Colonic mucosa (tissue), 4 donors: ENCODE results near the gene SELP. TPM values are rescaled to one million over a fixed set of nuclear protein-coding genes. Genes with fewer than 3 reads are reported as not detected.
"Not testable (repeated sequence)": the region's sequence is repeated elsewhere in the genome, so short reads cannot be mapped to it uniquely, and the experiment has no call there.

Experiments
- DNase-seq: peaks from one replicate; pipeline ENCODE4 v3.0.0-alpha.2; 2020
- H3K27ac ChIP-seq: fragments of 200-600 bp; one replicate; pipeline ENCODE4 v1.8.0; 2021
- H3K27me3 ChIP-seq: fragments of 200-600 bp; one replicate; pipeline ENCODE4 v1.8.0; 2021
- H3K36me3 ChIP-seq: fragments of 200-600 bp; one replicate; pipeline ENCODE4 v1.8.0; 2021
- H3K4me1 ChIP-seq: fragments of 200-600 bp; one replicate; pipeline ENCODE4 v1.8.0; 2021; ENCODE audit warnings: mild to moderate bottlenecking
- H3K4me3 ChIP-seq: fragments of 200-600 bp; one replicate; pipeline ENCODE4 v1.8.0; 2021
- H3K9ac ChIP-seq, 2 donors: one replicate each; pipeline ENCODE4 v1.7.0; 2013; ENCODE audit warnings: control low read depth in 2 of 2, low read depth in 2 of 2, low read length in 2 of 2
- H3K9me3 ChIP-seq: fragments of 200-600 bp; one replicate; pipeline ENCODE4 v1.8.0; 2021
- CTCF ChIP-seq: fragments of 200-600 bp; IDR thresholded peaks from one replicate; pipeline ENCODE4 v1.8.0; 2022; ENCODE audit warnings: antibody characterized with exemption, mild to moderate bottlenecking
- intact Hi-C: fragments of 100-400 bp; cut with DNase I; formaldehyde crosslinking; loops from one replicate; pipeline ENCODE4 v1.14.1; 2022
- total RNA-seq, 2 donors: library from RNA; stranded (reverse); fragmentation: NEBNext Ultra II Directional in 1 of 2; extraction: Animal tissue kit (Norgen Biotek cat#: 25700) in 1 of 2; gene quantifications; one replicate each; pipeline ENCODE4 v1.2.1, GENCODE V29; 2021
- donor health status: healthy.
- donor health status: DM: no; HTN: no; CAD: no.
- donor health status: DM: no; HTN: no; CAD: no.

The SELP gene
- total RNA-seq, result 1 to 10 TPM; 2.6 to 3.3 TPM

- no peaks in the 10 kb centered on the region for H3K27me3 ChIP-seq
- H3K36me3 ChIP-seq, result no peaks in the 10 kb centered on the region
- DNase-seq, result no peak
- no peak within 1 kb of the TSS for H3K27ac ChIP-seq
- no peak within 1 kb of the TSS for H3K9ac ChIP-seq
- no peaks in the 10 kb centered on the region for H3K9me3 ChIP-seq
- H3K4me1 ChIP-seq, result no peaks in the 10 kb centered on the region
- no peak for TF ChIP-seq CTCF
- H3K4me3 ChIP-seq, result no peak within 1 kb of the TSS
- intact Hi-C loops, result no loop called here
Measured at GRCh38 chr1:169630006-169630405, at the start of gene SELP. Gene SELP (minus strand): TSS chr1:169630124. CDS start chr1:169630074, 50 bp downstream.

GRCh38 chr1:169679692-169680091 lies 49.8 kb upstream of the SELP start:
- H3K27ac ChIP-seq, result no peak overlapping the region
- H3K4me3 ChIP-seq, result no peak overlapping the region
- H3K9ac ChIP-seq, result no peak overlapping the region
- intact Hi-C loops, result no loop called here
- no peak for DNase-seq
- no peaks in the 10 kb centered on the region for H3K9me3 ChIP-seq
- no peaks in the 10 kb centered on the region for H3K27me3 ChIP-seq
- no peaks in the 10 kb centered on the region for H3K36me3 ChIP-seq
- no peak for TF ChIP-seq CTCF
- no peaks in the 10 kb centered on the region for H3K4me1 ChIP-seq

GRCh38 chr1:169676001-169676400 lies 46.1 kb upstream of the SELP start:
- TF ChIP-seq CTCF, result no peak
- Histone ChIP-seq H3K4me1 (no peaks in the 10 kb centered on the region), H3K4me3 (no peak overlapping the region), H3K9me3 (no peaks in the 10 kb centered on the region), H3K36me3 (no peaks in the 10 kb centered on the region), H3K27ac (no peak overlapping the region), H3K9ac (no peak overlapping the region), H3K27me3 (no peaks in the 10 kb centered on the region)
- DNase-seq, result no peak
- intact Hi-C loops, result no loop called here

GRCh38 chr1:169670836-169671235 lies 40.9 kb upstream of the SELP start:
- Histone ChIP-seq H3K36me3 (no peaks in the 10 kb centered on the region), H3K27ac (no peak overlapping the region), H3K9ac (no peak overlapping the region), H3K4me3 (no peak overlapping the region), H3K4me1 (no peaks in the 10 kb centered on the region), H3K27me3 (no peaks in the 10 kb centered on the region), H3K9me3 (no peaks in the 10 kb centered on the region)
- intact Hi-C loops, result no loop called here
- TF ChIP-seq CTCF, result no peak
- no peak for DNase-seq

- intact Hi-C loops, H3K27ac ChIP-seq, DNase-seq, H3K4me1 ChIP-seq, H3K36me3 ChIP-seq, H3K9ac ChIP-seq, H3K9me3 ChIP-seq, H3K4me3 ChIP-seq, H3K27me3 ChIP-seq: not testable (repeated sequence)
Measured at GRCh38 chr1:169670244-169670643, 40.3 kb upstream of the SELP start.

- H3K27ac ChIP-seq, DNase-seq, H3K27me3 ChIP-seq: not testable (repeated sequence)
Measured at GRCh38 chr1:169667699-169668596, 38.0 kb upstream of the SELP start.

GRCh38 chr1:169667227-169667639 lies 37.3 kb upstream of the SELP start:
- H3K4me3 ChIP-seq, H3K27ac ChIP-seq, H3K27me3 ChIP-seq, H3K9ac ChIP-seq, DNase-seq, H3K36me3 ChIP-seq, H3K9me3 ChIP-seq, H3K4me1 ChIP-seq, intact Hi-C loops: not testable (repeated sequence)

More at GRCh38 chr1:169667699-169668596, 38.0 kb upstream of the SELP start:
- H3K4me1 ChIP-seq, H3K4me3 ChIP-seq, intact Hi-C loops, H3K9me3 ChIP-seq, H3K36me3 ChIP-seq, H3K9ac ChIP-seq: not testable (repeated sequence)

GRCh38 chr1:169662680-169663079 lies 32.8 kb upstream of the SELP start:
- H3K36me3 ChIP-seq, H3K27me3 ChIP-seq, DNase-seq, intact Hi-C loops, H3K4me3 ChIP-seq, H3K9me3 ChIP-seq, H3K27ac ChIP-seq, H3K4me1 ChIP-seq, H3K9ac ChIP-seq: not testable (repeated sequence)

GRCh38 chr1:169661066-169661465 lies 31.1 kb upstream of the SELP start:
- H3K4me1 ChIP-seq, H3K27ac ChIP-seq, H3K9ac ChIP-seq, intact Hi-C loops, H3K36me3 ChIP-seq, DNase-seq, H3K9me3 ChIP-seq, H3K4me3 ChIP-seq, H3K27me3 ChIP-seq: not testable (repeated sequence)

- H3K4me1 ChIP-seq, DNase-seq, H3K4me3 ChIP-seq, H3K27ac ChIP-seq, H3K9me3 ChIP-seq, H3K36me3 ChIP-seq, intact Hi-C loops, H3K9ac ChIP-seq, H3K27me3 ChIP-seq: not testable (repeated sequence)
Measured at GRCh38 chr1:169658777-169659176, 28.9 kb upstream of the SELP start.
